Prostate gland (tissue), 2 donors: ENCODE results near the gene EEF1G. TPM values are rescaled to one million over a fixed set of nuclear protein-coding genes. Genes with fewer than 3 reads are reported as not detected.
"Not testable (repeated sequence)": the region's sequence is repeated elsewhere in the genome, so short reads cannot be mapped to it uniquely, and the experiment has no call there.

Experiments
- DNase-seq: peaks from one replicate; pipeline ENCODE4 v3.0.0-alpha.2; 2019; ENCODE audit warnings: low spot score
- H3K27ac ChIP-seq, 2 donors: fragments of 200-600 bp; sonication (generic); 2 replicates each; pipeline ENCODE4 v1.5.1; 2017 to 2019
- H3K27me3 ChIP-seq: fragments of 200-600 bp; sonication (generic); replicated peaks from 2 replicates; pipeline ENCODE4 v1.5.1; 2019; ENCODE audit not compliant: insufficient read depth
- H3K36me3 ChIP-seq, 2 donors: fragments of 200-600 bp; sonication (generic); 1 replicate in 1 of 2; 2 replicates in 1 of 2; pipeline versions ENCODE4 v1.5.1 to v1.8.1; 2017 to 2019
- H3K4me1 ChIP-seq: fragments of 200-600 bp; sonication (generic); replicated peaks from 2 replicates; pipeline ENCODE4 v1.5.1; 2019
- H3K4me3 ChIP-seq, 2 donors: fragments of 200-600 bp; sonication (generic); 2 replicates each; pipeline ENCODE4 v1.5.1; 2017 to 2019
- H3K9me3 ChIP-seq: fragments of 200-600 bp; sonication (generic); 2 replicates; pipeline ENCODE4 v1.5.1; 2017
- CTCF ChIP-seq, 4 experiments: fragments of 200-600 bp in 2 of 4; fragments of 450-650 bp in 2 of 4; sonication (generic) in 2 of 4; IDR thresholded peaks; 1 replicate in 3 of 4; 2 replicates in 1 of 4; pipeline ENCODE4 v1.5.1; 2016 to 2019; ENCODE audit warnings: antibody characterized with exemption in 4 of 4, mild to moderate bottlenecking in 2 of 4, moderate library complexity in 2 of 4
- POLR2A ChIP-seq: fragments of 450-650 bp; IDR thresholded peaks from one replicate; pipeline ENCODE4 v1.6.1; 2016; ENCODE audit warnings: antibody characterized with exemption, mild to moderate bottlenecking
- POLR2AphosphoS5 ChIP-seq: sonication (generic); formaldehyde crosslinking; IDR thresholded peaks from one replicate; pipeline ENCODE4 v1.6.1; 2017; ENCODE audit warnings: antibody characterized with exemption
- WGBS: methylation state at CpG from one replicate; pipeline ENCODE4 v1.1.5; 2018; 5-methylcytosine and 5-hydroxymethylcytosine counted together
- intact Hi-C: fragments of 100-400 bp; cut with DNase I; formaldehyde crosslinking; loops from one replicate; pipeline ENCODE4 v1.14.2; 2022
- total RNA-seq, 2 donors: library from RNA; depleted of rRNA; stranded (reverse); fragments of >200 nt; gene quantifications; one replicate each; pipeline ENCODE4 v1.1.0, GENCODE V29; 2016

Gene EEF1G
- total RNA-seq, 2 donors from 2014 or later, result 1,254 to 2,389 TPM

GRCh38 chr11:62565100-62565802 lies 8.4 kb downstream of the EEF1G start:
- intact Hi-C loops, result no loop called here
- Histone ChIP-seq H3K4me3 (no peak overlapping the region), H3K4me1 (no peaks in the 10 kb centered on the region), H3K27me3 (no peaks in the 10 kb centered on the region), H3K27ac (no peak overlapping the region), H3K36me3 (peaks cover 9 to 33% of the 10 kb centered on the region in 2 donors), H3K9me3 (no peaks in the 10 kb centered on the region)
- DNase-seq, result no peak
- 63% methylated on average over 5 of the region's 5 CpGs for WGBS
- TF ChIP-seq CTCF (IDR thresholded peaks at IDR 0.05) (no peak), POLR2A (no peak), POLR2AphosphoS5 (no peak)

GRCh38 chr11:62561677-62562230 lies 11.9 kb downstream of the EEF1G start:
- intact Hi-C loops, result loop anchor here (2.0 to 5.0 kb wide), 3 partner anchors 17 to 167 kb away; no protein-coding TSS in a partner anchor
- Histone ChIP-seq H3K36me3 (peaks cover 7 to 27% of the 10 kb centered on the region in 2 donors), H3K27ac (peak overlapping the region; percentile 19 to 79)
- not testable (repeated sequence) for H3K4me3 ChIP-seq, DNase-seq, H3K9me3 ChIP-seq, H3K27me3 ChIP-seq, H3K4me1 ChIP-seq
- 70% methylated on average over 3 of the region's 3 CpGs for WGBS

GRCh38 chr11:62560566-62561103 lies 13.1 kb downstream of the EEF1G start:
- intact Hi-C loops, result loop anchor here (2.0 to 5.0 kb wide), 3 partner anchors 16 to 166 kb away; no protein-coding TSS in a partner anchor
- H3K4me1 ChIP-seq, result peaks cover 16% of the 10 kb centered on the region
- no peaks in the 10 kb centered on the region for H3K9me3 ChIP-seq
- peak overlapping the region; percentile 71 to 79 for H3K27ac ChIP-seq
- peaks cover 7 to 17% of the 10 kb centered on the region in 2 donors for H3K36me3 ChIP-seq
- peak; percentile 95 for DNase-seq
- no peak for TF ChIP-seq POLR2A
- peak; percentile 92 for TF ChIP-seq POLR2AphosphoS5
- peak; percentile 73 to 95 (median 91) for TF ChIP-seq CTCF (IDR thresholded peaks at IDR 0.05)
- H3K4me3 ChIP-seq, result no peak overlapping the region
- WGBS, result 2% methylated on average over 2 of the region's 2 CpGs
- H3K27me3 ChIP-seq, result no peaks in the 10 kb centered on the region

GRCh38 chr11:62559626-62560025 lies 14.1 kb downstream of the EEF1G start:
- 78% methylated on average over 5 of the region's 5 CpGs for WGBS
- not testable (repeated sequence) for H3K36me3 ChIP-seq, H3K4me3 ChIP-seq, DNase-seq, H3K27me3 ChIP-seq, H3K9me3 ChIP-seq
- Histone ChIP-seq H3K27ac (peak overlapping the region; percentile 71 to 79), H3K4me1 (peaks cover 26% of the 10 kb centered on the region)
- intact Hi-C loops, result loop anchor here (2.0 to 5.0 kb wide), 3 partner anchors 15 to 165 kb away; no protein-coding TSS in a partner anchor

- Histone ChIP-seq H3K36me3 (peaks cover 7 to 8% of the 10 kb centered on the region in 2 donors), H3K4me1 (peaks cover 30% of the 10 kb centered on the region)
- intact Hi-C loops, result no loop called here
Observed at GRCh38 chr11:62559204-62559603, 14.5 kb downstream of the EEF1G start.

More at GRCh38 chr11:62559204-62559603, 14.5 kb downstream of the EEF1G start:
- Histone ChIP-seq H3K27me3 (no peaks in the 10 kb centered on the region), H3K9me3 (no peaks in the 10 kb centered on the region), H3K27ac (no peak overlapping the region), H3K4me3 (no peak overlapping the region)
- TF ChIP-seq POLR2A, result no peak
- TF ChIP-seq CTCF (IDR thresholded peaks at IDR 0.05), result no peak
- WGBS, result 80% methylated on average over 8 of the region's 8 CpGs
- DNase-seq, result no peak
